Measurements from ENCODE around the gene RXFP2.

The RXFP2 gene

GRCh38 chr13:31703780-31704179, 35.5 kb upstream of the RXFP2 start:
- no peaks in the 10 kb centered on the region for H3K9me3 ChIP-seq (replicated peaks; ENCODE audit: insufficient read depth, low read length)
- no peak overlapping the region for H3K4me2 ChIP-seq (ENCODE audit: low read depth, low read length)
- no peaks in the 10 kb centered on the region for H3K4me1 ChIP-seq (ENCODE audit: low read length)
- DNase-seq = no peak
- H3K27me3 ChIP-seq (replicated peaks; ENCODE audit: insufficient read depth, low read length) = no peaks in the 10 kb centered on the region
- no peak overlapping the region for H3K27ac ChIP-seq (ENCODE audit: low read length)
- no peaks in the 10 kb centered on the region for H3K36me3 ChIP-seq (replicated peaks; ENCODE audit: insufficient read depth, low read length)
- H3K9ac ChIP-seq (ENCODE audit: low read length) = no peak overlapping the region
- TF ChIP-seq EZH2 (optimal IDR thresholded peaks at IDR 0.05; ENCODE audit: low read depth, low read length) (no peak), EZH2phosphoT487 (IDR thresholded peaks at IDR 0.05; ENCODE audit: low read length) (no peak), CTCF (IDR thresholded peaks at IDR 0.05; ENCODE audit: low read length) (no peak)
- no peaks in the 10 kb centered on the region for H3F3A ChIP-seq (ENCODE audit: insufficient read depth, low read length)
- no peaks in the 10 kb centered on the region for H3K79me2 ChIP-seq (ENCODE audit: low read length)
- no peaks in the 10 kb centered on the region for H3K9me2 ChIP-seq (replicated peaks; ENCODE audit: insufficient read depth, low read length)
- no peak overlapping the region for H3K4me3 ChIP-seq (ENCODE audit: low read length)
- H2AFZ ChIP-seq (ENCODE audit: low read length) = no peak overlapping the region
- H4K20me1 ChIP-seq (ENCODE audit: insufficient read depth, low read length) = no peaks in the 10 kb centered on the region

DNA sequence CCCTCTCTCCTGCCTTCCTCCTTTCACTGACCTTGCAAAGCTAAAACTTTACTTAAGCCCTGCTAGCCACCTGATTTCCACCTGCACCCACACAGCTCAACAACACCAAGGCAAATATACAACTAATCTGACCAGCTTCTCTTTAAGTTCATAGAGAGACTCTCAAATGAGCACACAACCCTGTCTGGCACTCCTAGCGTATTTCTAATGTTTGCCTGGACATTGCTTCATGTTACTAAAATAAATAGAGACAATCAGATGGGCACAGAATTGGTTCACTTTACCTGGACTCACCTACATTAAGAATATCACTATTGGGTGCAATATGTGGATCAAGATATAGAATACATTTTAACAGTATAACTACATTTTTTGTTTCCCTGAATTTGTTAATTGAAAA, 33.2 kb upstream of the RXFP2 start:
- DNase-seq = no peak
- Histone ChIP-seq H3K4me2 (ENCODE audit: low read depth, low read length) (no peak overlapping the region), H3K9ac (ENCODE audit: low read length) (no peak overlapping the region), H2AFZ (ENCODE audit: low read length) (no peak overlapping the region), H3K27me3 (replicated peaks; ENCODE audit: insufficient read depth, low read length) (no peaks in the 10 kb centered on the region), H3F3A (ENCODE audit: insufficient read depth, low read length) (no peaks in the 10 kb centered on the region), H3K9me3 (replicated peaks; ENCODE audit: insufficient read depth, low read length) (no peaks in the 10 kb centered on the region), H3K27ac (ENCODE audit: low read length) (no peak overlapping the region), H3K79me2 (ENCODE audit: low read length) (no peaks in the 10 kb centered on the region), H3K36me3 (replicated peaks; ENCODE audit: insufficient read depth, low read length) (no peaks in the 10 kb centered on the region), H3K4me3 (ENCODE audit: low read length) (no peak overlapping the region), H4K20me1 (ENCODE audit: insufficient read depth, low read length) (no peaks in the 10 kb centered on the region), H3K9me2 (replicated peaks; ENCODE audit: insufficient read depth, low read length) (no peaks in the 10 kb centered on the region), H3K4me1 (ENCODE audit: low read length) (no peaks in the 10 kb centered on the region)
- TF ChIP-seq CTCF (IDR thresholded peaks at IDR 0.05; ENCODE audit: low read length) = no peak
- TF ChIP-seq EZH2 (optimal IDR thresholded peaks at IDR 0.05; ENCODE audit: low read depth, low read length) = no peak
- no peak for TF ChIP-seq EZH2phosphoT487 (IDR thresholded peaks at IDR 0.05; ENCODE audit: low read length)

DNA sequence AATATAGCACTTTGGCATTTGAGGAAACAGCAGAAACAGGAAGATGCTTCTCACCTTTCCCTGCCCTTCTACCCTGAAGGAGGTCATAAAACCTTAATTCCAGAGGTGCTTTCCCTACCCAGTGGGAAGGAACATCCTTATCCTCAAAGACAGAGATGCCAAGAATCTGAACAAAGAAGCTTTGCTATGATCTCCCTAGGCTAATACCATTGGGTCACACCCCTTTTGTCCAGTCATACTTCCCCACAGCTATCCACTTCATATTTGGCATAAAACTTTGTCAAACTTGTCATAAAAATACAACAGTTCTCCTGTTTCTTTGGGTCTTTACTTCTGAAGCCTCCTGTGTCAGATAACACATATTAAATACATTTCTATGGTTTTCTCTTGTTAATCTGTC, 21.7 kb upstream of the RXFP2 start:
- no peaks in the 10 kb centered on the region for H3K4me1 ChIP-seq (ENCODE audit: low read length)
- H2AFZ ChIP-seq (ENCODE audit: low read length) = no peak overlapping the region
- TF ChIP-seq CTCF (IDR thresholded peaks at IDR 0.05; ENCODE audit: low read length) (no peak), EZH2phosphoT487 (IDR thresholded peaks at IDR 0.05; ENCODE audit: low read length) (no peak), EZH2 (optimal IDR thresholded peaks at IDR 0.05; ENCODE audit: low read depth, low read length) (no peak)
- no peaks in the 10 kb centered on the region for H3K27me3 ChIP-seq (replicated peaks; ENCODE audit: insufficient read depth, low read length)
- DNase-seq = no peak
- no peaks in the 10 kb centered on the region for H3F3A ChIP-seq (ENCODE audit: insufficient read depth, low read length)
- H3K79me2 ChIP-seq (ENCODE audit: low read length) = no peaks in the 10 kb centered on the region
- no peaks in the 10 kb centered on the region for H3K36me3 ChIP-seq (replicated peaks; ENCODE audit: insufficient read depth, low read length)
- no peak overlapping the region for H3K27ac ChIP-seq (ENCODE audit: low read length)
- H3K9me2 ChIP-seq (replicated peaks; ENCODE audit: insufficient read depth, low read length) = no peaks in the 10 kb centered on the region
- no peaks in the 10 kb centered on the region for H3K9me3 ChIP-seq (replicated peaks; ENCODE audit: insufficient read depth, low read length)
- H3K4me3 ChIP-seq (ENCODE audit: low read length) = no peak overlapping the region
- no peak overlapping the region for H3K9ac ChIP-seq (ENCODE audit: low read length)
- no peaks in the 10 kb centered on the region for H4K20me1 ChIP-seq (ENCODE audit: insufficient read depth, low read length)
- H3K4me2 ChIP-seq (ENCODE audit: low read depth, low read length) = no peak overlapping the region

All from MM.1S (cell line).